ENCODE data around the gene PLEKHA3.

The PLEKHA3 gene

GRCh38 chr2:178480227-178481181 is at the start of gene PLEKHA3:
Gene PLEKHA3 (plus strand): TSS chr2:178480457. CDS start chr2:178480870, 413 bp downstream.
- Histone ChIP-seq H3K79me2 (ENCODE audit: insufficient read depth, low read length) (peaks cover 40% of the 10 kb centered on the region), H3K27ac (ENCODE audit: low read depth, low read length) (peak within 1 kb of the TSS; percentile 73), H2AFZ (ENCODE audit: low read depth, low read length, severe bottlenecking) (peak within 1 kb of the TSS; percentile 90), H3K4me3 (ENCODE audit: insufficient read depth, low read length, poor library complexity, severe bottlenecking) (peak within 1 kb of the TSS; percentile 67), H4K20me1 (ENCODE audit: low read depth, low read length) (no peaks in the 10 kb centered on the region), H3K9ac (ENCODE audit: low read length) (peak within 1 kb of the TSS; percentile 75), H3K27me3 (ENCODE audit: low read length) (no peaks in the 10 kb centered on the region), H3K36me3 (ENCODE audit: low read length) (no peaks in the 10 kb centered on the region), H3F3A (ENCODE audit: insufficient read depth) (peaks cover 19% of the 10 kb centered on the region), H3K9me2 (replicated peaks; ENCODE audit: insufficient read depth, low read length) (no peaks in the 10 kb centered on the region), H3K9me3 (ENCODE audit: insufficient read depth, low read length) (no peaks in the 10 kb centered on the region), H3K4me2 (ENCODE audit: low read depth, low read length, poor library complexity, severe bottlenecking) (peak within 1 kb of the TSS; percentile 99)
- TF ChIP-seq EZH2phosphoT487 (conservative IDR thresholded peaks at IDR 0.05; ENCODE audit: low read length) (no peak), CTCF (IDR thresholded peaks at IDR 0.05; ENCODE audit: insufficient read depth, low read length, poor library complexity, severe bottlenecking) (no peak)

- H3K9me2 ChIP-seq (replicated peaks; ENCODE audit: insufficient read depth, low read length), result no peaks in the 10 kb centered on the region
- H2AFZ ChIP-seq (ENCODE audit: low read depth, low read length, severe bottlenecking), result no peak overlapping the region
- H3K9me3 ChIP-seq (ENCODE audit: insufficient read depth, low read length), result no peaks in the 10 kb centered on the region
- H3F3A ChIP-seq (ENCODE audit: insufficient read depth), result peaks cover 14% of the 10 kb centered on the region; the same call in 1 of the 2 replicates
- H3K9ac ChIP-seq (ENCODE audit: low read length), result no peak overlapping the region
- peaks cover 66% of the 10 kb centered on the region; the same call in 1 of the 2 replicates for H3K36me3 ChIP-seq (ENCODE audit: low read length)
- no peak overlapping the region for H3K4me3 ChIP-seq (ENCODE audit: insufficient read depth, low read length, poor library complexity, severe bottlenecking)
- no peaks in the 10 kb centered on the region for H3K27me3 ChIP-seq (ENCODE audit: low read length)
- no peaks in the 10 kb centered on the region for H4K20me1 ChIP-seq (ENCODE audit: low read depth, low read length)
- no peak for TF ChIP-seq CTCF (IDR thresholded peaks at IDR 0.05; ENCODE audit: insufficient read depth, low read length, poor library complexity, severe bottlenecking)
- TF ChIP-seq EZH2phosphoT487 (conservative IDR thresholded peaks at IDR 0.05; ENCODE audit: low read length), result no peak
- H3K79me2 ChIP-seq (ENCODE audit: insufficient read depth, low read length), result no peaks in the 10 kb centered on the region
- no peak overlapping the region for H3K4me2 ChIP-seq (ENCODE audit: low read depth, low read length, poor library complexity, severe bottlenecking)
- no peak overlapping the region for H3K27ac ChIP-seq (ENCODE audit: low read depth, low read length)
These were observed 43.6 kb upstream of the PLEKHA3 start for GRCh38 chr2:178436662-178437061.

- Histone ChIP-seq H3K27me3 (ENCODE audit: low read length) (no peaks in the 10 kb centered on the region), H3K4me3 (ENCODE audit: insufficient read depth, low read length, poor library complexity, severe bottlenecking) (no peak overlapping the region), H4K20me1 (ENCODE audit: low read depth, low read length) (no peaks in the 10 kb centered on the region), H3K4me2 (ENCODE audit: low read depth, low read length, poor library complexity, severe bottlenecking) (no peak overlapping the region), H2AFZ (ENCODE audit: low read depth, low read length, severe bottlenecking) (no peak overlapping the region), H3K9me2 (replicated peaks; ENCODE audit: insufficient read depth, low read length) (no peaks in the 10 kb centered on the region), H3F3A (ENCODE audit: insufficient read depth) (0 out of 2 replicates have a peak, but pooled peaks cover 13% of the 10 kb centered on the region), H3K9ac (ENCODE audit: low read length) (no peak overlapping the region), H3K9me3 (ENCODE audit: insufficient read depth, low read length) (no peaks in the 10 kb centered on the region), H3K27ac (ENCODE audit: low read depth, low read length) (no peak overlapping the region), H3K36me3 (ENCODE audit: low read length) (peaks cover 68% of the 10 kb centered on the region), H3K79me2 (ENCODE audit: insufficient read depth, low read length) (no peaks in the 10 kb centered on the region)
- TF ChIP-seq CTCF (IDR thresholded peaks at IDR 0.05; ENCODE audit: insufficient read depth, low read length, poor library complexity, severe bottlenecking) (no peak), EZH2phosphoT487 (conservative IDR thresholded peaks at IDR 0.05; ENCODE audit: low read length) (no peak)
These were observed 38.8 kb upstream of the PLEKHA3 start for GRCh38 chr2:178441426-178441825.

Measured in SU-DHL-6 (cell line).